ENCODE data around the gene ZNF253. TPM values are rescaled to one million over a fixed set of nuclear protein-coding genes. Genes with fewer than 3 reads are reported as not detected.
A peak's percentile ranks its signal among the peaks of the same experiment; 100 is the strongest.

The ZNF253 gene
- total and polyA plus RNA-seq, 9 of the 15 experiments (the other 6 are each of a cell fraction or from before 2014, with no cell fraction given) = 4.0 to 14.4 (median 7.5) TPM

- TF ChIP-seq HDAC2 (IDR thresholded peaks at IDR 0.05) = peak; percentile 32; the same call in 1 of the 2 replicates
- TF ChIP-seq, protein P1, sequence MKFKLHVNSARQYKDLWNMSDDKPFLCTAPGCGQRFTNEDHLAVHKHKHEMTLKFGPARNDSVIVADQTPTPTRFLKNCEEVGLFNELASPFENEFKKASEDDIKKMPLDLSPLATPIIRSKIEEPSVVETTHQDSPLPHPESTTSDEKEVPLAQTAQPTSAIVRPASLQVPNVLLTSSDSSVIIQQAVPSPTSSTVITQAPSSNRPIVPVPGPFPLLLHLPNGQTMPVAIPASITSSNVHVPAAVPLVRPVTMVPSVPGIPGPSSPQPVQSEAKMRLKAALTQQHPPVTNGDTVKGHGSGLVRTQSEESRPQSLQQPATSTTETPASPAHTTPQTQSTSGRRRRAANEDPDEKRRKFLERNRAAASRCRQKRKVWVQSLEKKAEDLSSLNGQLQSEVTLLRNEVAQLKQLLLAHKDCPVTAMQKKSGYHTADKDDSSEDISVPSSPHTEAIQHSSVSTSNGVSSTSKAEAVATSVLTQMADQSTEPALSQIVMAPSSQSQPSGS (CRISPR knock-in tag; IDR thresholded peaks at IDR 0.05) = no peak
- no peak for TF ChIP-seq SMARCE1 (IDR thresholded peaks at IDR 0.05)
- no peak for TF ChIP-seq ZNF699 (CRISPR knock-in tag; IDR thresholded peaks at IDR 0.05; ENCODE audit: insufficient replicate concordance)
- no peak for TF ChIP-seq ZNF134 (CRISPR knock-in tag; conservative IDR thresholded peaks at IDR 0.05)
- TF ChIP-seq, protein P2, sequence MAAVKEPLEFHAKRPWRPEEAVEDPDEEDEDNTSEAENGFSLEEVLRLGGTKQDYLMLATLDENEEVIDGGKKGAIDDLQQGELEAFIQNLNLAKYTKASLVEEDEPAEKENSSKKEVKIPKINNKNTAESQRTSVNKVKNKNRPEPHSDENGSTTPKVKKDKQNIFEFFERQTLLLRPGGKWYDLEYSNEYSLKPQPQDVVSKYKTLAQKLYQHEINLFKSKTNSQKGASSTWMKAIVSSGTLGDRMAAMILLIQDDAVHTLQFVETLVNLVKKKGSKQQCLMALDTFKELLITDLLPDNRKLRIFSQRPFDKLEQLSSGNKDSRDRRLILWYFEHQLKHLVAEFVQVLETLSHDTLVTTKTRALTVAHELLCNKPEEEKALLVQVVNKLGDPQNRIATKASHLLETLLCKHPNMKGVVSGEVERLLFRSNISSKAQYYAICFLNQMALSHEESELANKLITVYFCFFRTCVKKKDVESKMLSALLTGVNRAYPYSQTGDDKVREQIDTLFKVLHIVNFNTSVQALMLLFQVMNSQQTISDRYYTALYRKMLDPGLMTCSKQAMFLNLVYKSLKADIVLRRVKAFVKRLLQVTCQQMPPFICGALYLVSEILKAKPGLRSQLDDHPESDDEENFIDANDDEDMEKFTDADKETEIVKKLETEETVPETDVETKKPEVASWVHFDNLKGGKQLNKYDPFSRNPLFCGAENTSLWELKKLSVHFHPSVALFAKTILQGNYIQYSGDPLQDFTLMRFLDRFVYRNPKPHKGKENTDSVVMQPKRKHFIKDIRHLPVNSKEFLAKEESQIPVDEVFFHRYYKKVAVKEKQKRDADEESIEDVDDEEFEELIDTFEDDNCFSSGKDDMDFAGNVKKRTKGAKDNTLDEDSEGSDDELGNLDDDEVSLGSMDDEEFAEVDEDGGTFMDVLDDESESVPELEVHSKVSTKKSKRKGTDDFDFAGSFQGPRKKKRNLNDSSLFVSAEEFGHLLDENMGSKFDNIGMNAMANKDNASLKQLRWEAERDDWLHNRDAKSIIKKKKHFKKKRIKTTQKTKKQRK (IDR thresholded peaks at IDR 0.05; ENCODE audit: borderline replicate concordance, low read depth, low read length) = no peak
- TF ChIP-seq SIX5 (IDR thresholded peaks at IDR 0.05; ENCODE audit: borderline replicate concordance in 1 of 2, insufficient read depth in 1 of 2, low read depth in 1 of 2, low read length in 2 of 2) = no peak
- TF ChIP-seq NRF1 (conservative IDR thresholded peaks at IDR 0.05 in 1 of 2, IDR thresholded peaks at IDR 0.05 in 1 of 2) = peak; percentile 73
- TF ChIP-seq, protein P3, sequence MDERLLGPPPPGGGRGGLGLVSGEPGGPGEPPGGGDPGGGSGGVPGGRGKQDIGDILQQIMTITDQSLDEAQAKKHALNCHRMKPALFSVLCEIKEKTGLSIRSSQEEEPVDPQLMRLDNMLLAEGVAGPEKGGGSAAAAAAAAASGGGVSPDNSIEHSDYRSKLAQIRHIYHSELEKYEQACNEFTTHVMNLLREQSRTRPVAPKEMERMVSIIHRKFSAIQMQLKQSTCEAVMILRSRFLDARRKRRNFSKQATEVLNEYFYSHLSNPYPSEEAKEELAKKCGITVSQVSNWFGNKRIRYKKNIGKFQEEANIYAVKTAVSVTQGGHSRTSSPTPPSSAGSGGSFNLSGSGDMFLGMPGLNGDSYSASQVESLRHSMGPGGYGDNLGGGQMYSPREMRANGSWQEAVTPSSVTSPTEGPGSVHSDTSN (CRISPR knock-in tag; IDR thresholded peaks at IDR 0.05; ENCODE audit: low read depth) = peak; percentile 84
- TF ChIP-seq, protein P3 (tag; conservative IDR thresholded peaks at IDR 0.05; ENCODE audit: low read depth) = peak; percentile 94
- TF ChIP-seq, protein P4, sequence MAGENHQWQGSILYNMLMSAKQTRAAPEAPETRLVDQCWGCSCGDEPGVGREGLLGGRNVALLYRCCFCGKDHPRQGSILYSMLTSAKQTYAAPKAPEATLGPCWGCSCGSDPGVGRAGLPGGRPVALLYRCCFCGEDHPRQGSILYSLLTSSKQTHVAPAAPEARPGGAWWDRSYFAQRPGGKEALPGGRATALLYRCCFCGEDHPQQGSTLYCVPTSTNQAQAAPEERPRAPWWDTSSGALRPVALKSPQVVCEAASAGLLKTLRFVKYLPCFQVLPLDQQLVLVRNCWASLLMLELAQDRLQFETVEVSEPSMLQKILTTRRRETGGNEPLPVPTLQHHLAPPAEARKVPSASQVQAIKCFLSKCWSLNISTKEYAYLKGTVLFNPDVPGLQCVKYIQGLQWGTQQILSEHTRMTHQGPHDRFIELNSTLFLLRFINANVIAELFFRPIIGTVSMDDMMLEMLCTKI (IDR thresholded peaks at IDR 0.05; ENCODE audit: partially characterized antibody) = no peak
- no peak for TF ChIP-seq BCOR (IDR thresholded peaks at IDR 0.05)
- TF ChIP-seq ZNF354B (CRISPR knock-in tag; IDR thresholded peaks at IDR 0.05) = no peak
Observed at GRCh38 chr19:19900729-19901444, 35.2 kb downstream of the ZNF253 start, which contains the start of gene ZNF93 (continued).

All from K562 (cell line).